ENCODE measurements around the gene ZNF485.

Gene ZNF485

GRCh38 chr10:43648095-43648397 lies 41.8 kb downstream of the ZNF485 start:
- peak overlapping the region; percentile 82 for H3K4me3 ChIP-seq (ENCODE audit: low read length)
- H3K36me3 ChIP-seq (replicated peaks; ENCODE audit: low read depth, low read length), result peaks cover 41% of the 10 kb centered on the region
- H3K9me3 ChIP-seq (ENCODE audit: insufficient read depth, low read length), result peaks cover 20% of the 10 kb centered on the region
- H3K79me2 ChIP-seq (ENCODE audit: low read length), result no peaks in the 10 kb centered on the region; the same call in 1 of the 2 replicates
- TF ChIP-seq EZH2phosphoT487 (IDR thresholded peaks at IDR 0.05; ENCODE audit: low read depth), result no peak
- no peak for TF ChIP-seq CTCF (IDR thresholded peaks at IDR 0.05; ENCODE audit: low read depth, low read length)
- H3K27ac ChIP-seq (ENCODE audit: low read length), result no peak overlapping the region
- peaks cover 3% of the 10 kb centered on the region; the same call in 1 of the 2 replicates for H3K4me1 ChIP-seq (ENCODE audit: low read length)
- no peaks in the 10 kb centered on the region for H3K27me3 ChIP-seq (ENCODE audit: low read depth, low read length)
- peak overlapping the region; percentile 66; the same call in 1 of the 2 replicates for H3K9ac ChIP-seq (ENCODE audit: low read length)
- peak overlapping the region; percentile 86 for H2AFZ ChIP-seq (ENCODE audit: low read depth, low read length)
- peak overlapping the region; percentile 83 for H3K4me2 ChIP-seq (ENCODE audit: low read length)
- no peaks in the 10 kb centered on the region for H4K20me1 ChIP-seq (ENCODE audit: insufficient read depth, low read length)

GRCh38 chr10:43648398-43649184 lies 42.4 kb downstream of the ZNF485 start, which contains the start of gene ZNF32:
Gene ZNF32 (minus strand): TSS chr10:43648881. CDS start chr10:43646133, 2,748 bp downstream.
- peak within 1 kb of the TSS; percentile 86 for H2AFZ ChIP-seq (ENCODE audit: low read depth, low read length)

GRCh38 chr10:43649185-43649523 lies 42.9 kb downstream of the ZNF485 start:
- H3K9me3 ChIP-seq (ENCODE audit: insufficient read depth, low read length), result peaks cover 10% of the 10 kb centered on the region
- no peaks in the 10 kb centered on the region for H3K27me3 ChIP-seq (ENCODE audit: low read depth, low read length)
- peak overlapping the region; percentile 82 for H3K4me3 ChIP-seq (ENCODE audit: low read length)
- peaks cover 30% of the 10 kb centered on the region for H3K36me3 ChIP-seq (replicated peaks; ENCODE audit: low read depth, low read length)
- H3K9ac ChIP-seq (ENCODE audit: low read length), result peak overlapping the region; percentile 45; the same call in 1 of the 2 replicates
- TF ChIP-seq EZH2phosphoT487 (IDR thresholded peaks at IDR 0.05; ENCODE audit: low read depth), result no peak
- TF ChIP-seq CTCF (IDR thresholded peaks at IDR 0.05; ENCODE audit: low read depth, low read length), result no peak
- no peaks in the 10 kb centered on the region for H4K20me1 ChIP-seq (ENCODE audit: insufficient read depth, low read length)
- no peaks in the 10 kb centered on the region; the same call in 1 of the 2 replicates for H3K79me2 ChIP-seq (ENCODE audit: low read length)
- H3K4me2 ChIP-seq (ENCODE audit: low read length), result peak overlapping the region; percentile 83
- H3K27ac ChIP-seq (ENCODE audit: low read length), result no peak overlapping the region
- peak overlapping the region; percentile 86 for H2AFZ ChIP-seq (ENCODE audit: low read depth, low read length)
- peaks cover 11% of the 10 kb centered on the region for H3K4me1 ChIP-seq (ENCODE audit: low read length)

More at GRCh38 chr10:43648398-43649184, 42.4 kb downstream of the ZNF485 start, which contains the start of gene ZNF32:
- Histone ChIP-seq H3K27ac (ENCODE audit: low read length) (no peak within 1 kb of the TSS), H3K4me3 (ENCODE audit: low read length) (peak within 1 kb of the TSS; percentile 82), H3K9me3 (ENCODE audit: insufficient read depth, low read length) (peaks cover 15% of the 10 kb centered on the region), H3K4me1 (ENCODE audit: low read length) (peaks cover 7% of the 10 kb centered on the region), H3K36me3 (replicated peaks; ENCODE audit: low read depth, low read length) (peaks cover 36% of the 10 kb centered on the region), H4K20me1 (ENCODE audit: insufficient read depth, low read length) (no peaks in the 10 kb centered on the region), H3K27me3 (ENCODE audit: low read depth, low read length) (no peaks in the 10 kb centered on the region), H3K79me2 (ENCODE audit: low read length) (no peaks in the 10 kb centered on the region; the same call in 1 of the 2 replicates), H3K9ac (ENCODE audit: low read length) (peak within 1 kb of the TSS; percentile 66), H3K4me2 (ENCODE audit: low read length) (peak within 1 kb of the TSS; percentile 83)
- no peak for TF ChIP-seq EZH2phosphoT487 (IDR thresholded peaks at IDR 0.05; ENCODE audit: low read depth)
- no peak for TF ChIP-seq CTCF (IDR thresholded peaks at IDR 0.05; ENCODE audit: low read depth, low read length)

- Histone ChIP-seq H4K20me1 (ENCODE audit: insufficient read depth, low read length) (no peaks in the 10 kb centered on the region), H3K36me3 (replicated peaks; ENCODE audit: low read depth, low read length) (no peaks in the 10 kb centered on the region), H3K4me2 (ENCODE audit: low read length) (no peak overlapping the region), H3K4me3 (ENCODE audit: low read length) (no peak overlapping the region), H3K79me2 (ENCODE audit: low read length) (no peaks in the 10 kb centered on the region), H3K9ac (ENCODE audit: low read length) (no peak overlapping the region), H3K27me3 (ENCODE audit: low read depth, low read length) (no peaks in the 10 kb centered on the region), H3K27ac (ENCODE audit: low read length) (no peak overlapping the region), H3K9me3 (ENCODE audit: insufficient read depth, low read length) (no peaks in the 10 kb centered on the region), H3K4me1 (ENCODE audit: low read length) (peaks cover 11% of the 10 kb centered on the region), H2AFZ (ENCODE audit: low read depth, low read length) (no peak overlapping the region)
- TF ChIP-seq CTCF (IDR thresholded peaks at IDR 0.05; ENCODE audit: low read depth, low read length) (no peak), EZH2phosphoT487 (IDR thresholded peaks at IDR 0.05; ENCODE audit: low read depth) (no peak)
Observed at GRCh38 chr10:43653746-43654145, 47.5 kb downstream of the ZNF485 start.

Measured in OCI-LY3 (cell line).